ENCODE data around the gene ZNF431. TPM values are rescaled to one million over a fixed set of nuclear protein-coding genes. Genes with fewer than 3 reads are reported as not detected.

ZNF431 gene
- total and polyA plus RNA-seq, 12 donors = 4.0 to 19.6 (median 14.5) TPM

DNA sequence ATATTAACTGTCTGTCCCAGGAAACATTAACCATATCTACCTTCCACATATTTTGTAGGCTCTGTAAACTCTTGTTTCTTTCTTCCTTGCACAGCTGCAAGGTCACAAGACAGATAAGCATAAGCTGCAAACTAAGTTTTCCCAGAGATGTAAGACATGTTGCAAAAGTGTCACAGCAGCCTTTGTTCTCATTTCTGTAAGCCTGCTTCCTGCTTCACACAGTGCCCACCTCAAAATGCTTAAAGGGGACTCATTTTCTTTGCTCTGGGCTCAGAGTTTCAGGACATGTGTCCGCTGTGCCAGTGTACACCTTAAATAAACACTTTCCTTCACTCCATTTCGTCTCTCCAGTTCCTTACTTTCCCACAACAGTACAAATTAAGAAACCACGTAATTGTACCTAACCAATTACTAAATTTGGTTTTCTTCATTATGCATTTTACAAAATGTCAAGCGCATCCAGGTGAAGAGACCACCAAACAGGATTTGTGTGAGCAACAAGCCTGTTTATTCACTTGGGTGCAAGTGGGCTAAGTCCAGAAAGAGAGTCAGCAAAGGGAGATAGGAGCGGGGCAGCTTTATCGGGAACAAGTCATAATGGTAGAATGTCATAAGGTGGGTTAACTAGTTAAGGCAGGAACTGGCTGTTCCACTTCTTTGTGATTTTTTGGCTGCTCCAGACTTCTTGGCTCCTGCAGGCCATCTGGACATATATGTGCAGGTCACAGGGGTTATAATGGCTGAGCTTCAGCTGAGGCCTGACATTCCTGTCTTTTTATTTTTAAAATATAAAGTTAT lies 12.7 kb upstream of the ZNF431 start:
- WGBS, 2 donors = 68 to 77% methylated on average over 6 of the region's 6 CpGs
- Histone ChIP-seq H3K27ac (no peak overlapping the region), H3K4me1 (peaks cover 0 to 8% (median 0%) of the 10 kb centered on the region in 9 donors), H3K27me3 (no peaks in the 10 kb centered on the region), H3K4me3 (no peak overlapping the region), H3K9me3 (peaks cover 0 to 11% (median 0%) of the 10 kb centered on the region in 11 donors), H3K36me3 (no peaks in the 10 kb centered on the region)
- DNase-seq (no peak), ATAC-seq (peak in 1 of 8 donors; percentile 28)
- intact Hi-C loops (cut with DNase I) = no loop called here
- TF ChIP-seq, protein P1, sequence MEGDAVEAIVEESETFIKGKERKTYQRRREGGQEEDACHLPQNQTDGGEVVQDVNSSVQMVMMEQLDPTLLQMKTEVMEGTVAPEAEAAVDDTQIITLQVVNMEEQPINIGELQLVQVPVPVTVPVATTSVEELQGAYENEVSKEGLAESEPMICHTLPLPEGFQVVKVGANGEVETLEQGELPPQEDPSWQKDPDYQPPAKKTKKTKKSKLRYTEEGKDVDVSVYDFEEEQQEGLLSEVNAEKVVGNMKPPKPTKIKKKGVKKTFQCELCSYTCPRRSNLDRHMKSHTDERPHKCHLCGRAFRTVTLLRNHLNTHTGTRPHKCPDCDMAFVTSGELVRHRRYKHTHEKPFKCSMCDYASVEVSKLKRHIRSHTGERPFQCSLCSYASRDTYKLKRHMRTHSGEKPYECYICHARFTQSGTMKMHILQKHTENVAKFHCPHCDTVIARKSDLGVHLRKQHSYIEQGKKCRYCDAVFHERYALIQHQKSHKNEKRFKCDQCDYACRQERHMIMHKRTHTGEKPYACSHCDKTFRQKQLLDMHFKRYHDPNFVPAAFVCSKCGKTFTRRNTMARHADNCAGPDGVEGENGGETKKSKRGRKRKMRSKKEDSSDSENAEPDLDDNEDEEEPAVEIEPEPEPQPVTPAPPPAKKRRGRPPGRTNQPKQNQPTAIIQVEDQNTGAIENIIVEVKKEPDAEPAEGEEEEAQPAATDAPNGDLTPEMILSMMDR (IDR thresholded peaks at IDR 0.05) = no peak

DNA sequence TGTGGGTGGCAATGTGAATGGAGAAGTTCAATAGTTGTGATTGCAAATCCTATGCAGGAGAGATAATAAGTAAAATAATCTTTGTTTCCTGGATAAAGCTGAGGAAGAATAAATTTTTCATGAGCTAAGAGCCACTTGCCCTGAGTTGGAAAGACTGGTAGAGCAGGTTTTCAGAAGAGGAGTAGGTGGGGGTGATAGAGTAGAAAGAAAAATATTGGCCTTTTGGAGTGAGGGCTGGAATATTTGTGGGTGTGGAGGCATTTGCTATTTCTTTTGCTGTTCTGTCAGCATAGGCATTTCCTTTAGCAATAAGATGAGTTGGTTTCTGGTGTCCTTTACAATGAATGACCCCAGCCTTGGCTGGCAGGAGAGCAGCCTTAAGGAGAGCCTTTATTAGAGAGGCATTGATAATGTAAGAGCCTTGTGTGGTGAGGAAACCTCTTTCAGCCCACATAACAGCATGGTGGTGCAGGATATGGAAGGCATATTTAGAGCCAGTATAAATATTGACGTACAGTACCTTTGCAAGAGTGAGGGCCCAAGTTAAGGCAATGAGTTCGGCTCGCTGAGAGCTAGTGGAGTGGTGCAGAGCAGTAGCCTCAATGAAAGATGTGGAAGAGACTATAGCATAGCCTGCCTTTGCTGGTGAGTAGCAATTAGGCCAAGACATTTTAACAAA lies 11.6 kb upstream of the ZNF431 start:
- 63 to 79% methylated on average over 3 of the region's 3 CpGs for WGBS, 2 donors
- DNase-seq (no peak), ATAC-seq (no peak)
- Histone ChIP-seq H3K4me3 (no peak overlapping the region), H3K27me3 (no peaks in the 10 kb centered on the region), H3K9me3 (peaks cover 0 to 6% (median 0%) of the 10 kb centered on the region in 11 donors), H3K4me1 (peaks cover 0 to 8% (median 0%) of the 10 kb centered on the region in 9 donors), H3K36me3 (no peaks in the 10 kb centered on the region), H3K27ac (no peak overlapping the region)
- intact Hi-C loops (cut with DNase I) = no loop called here
- TF ChIP-seq, protein P1 (IDR thresholded peaks at IDR 0.05) = no peak

DNA sequence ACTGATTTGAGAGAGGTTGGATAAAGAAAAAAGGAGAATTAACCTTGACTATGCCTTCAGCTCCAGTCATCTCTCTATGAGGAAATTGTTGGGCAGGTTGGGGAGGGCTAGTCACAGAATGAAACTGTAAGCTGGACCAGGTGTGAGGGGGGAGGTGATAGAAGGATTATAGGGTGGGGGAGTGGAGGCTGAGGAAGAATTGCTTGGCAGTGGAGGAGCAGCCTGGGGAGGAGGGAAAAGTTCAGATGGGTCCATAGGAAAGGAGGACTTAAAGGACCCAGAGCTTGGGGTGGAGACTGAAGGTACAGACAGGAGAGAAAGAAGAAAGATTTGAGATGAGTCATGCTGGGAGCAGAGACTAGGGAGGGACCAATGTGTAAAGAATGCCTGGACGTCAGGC lies 8.2 kb upstream of the ZNF431 start:
- ATAC-seq = no peak
- H3K27me3 ChIP-seq = no peaks in the 10 kb centered on the region
- intact Hi-C loops (cut with DNase I) = no loop called here
- no peaks in the 10 kb centered on the region for H3K36me3 ChIP-seq
- H3K4me1 ChIP-seq = peaks cover 0 to 8% (median 0%) of the 10 kb centered on the region in 9 donors
- H3K27ac ChIP-seq = no peak overlapping the region
- H3K4me3 ChIP-seq = no peak overlapping the region
- no peaks in the 10 kb centered on the region for H3K9me3 ChIP-seq
- 33 to 55% methylated on average over 1 of the region's 1 CpG for WGBS, 2 donors
- DNase-seq = no peak
- TF ChIP-seq, protein P1 (IDR thresholded peaks at IDR 0.05) = no peak

DNA sequence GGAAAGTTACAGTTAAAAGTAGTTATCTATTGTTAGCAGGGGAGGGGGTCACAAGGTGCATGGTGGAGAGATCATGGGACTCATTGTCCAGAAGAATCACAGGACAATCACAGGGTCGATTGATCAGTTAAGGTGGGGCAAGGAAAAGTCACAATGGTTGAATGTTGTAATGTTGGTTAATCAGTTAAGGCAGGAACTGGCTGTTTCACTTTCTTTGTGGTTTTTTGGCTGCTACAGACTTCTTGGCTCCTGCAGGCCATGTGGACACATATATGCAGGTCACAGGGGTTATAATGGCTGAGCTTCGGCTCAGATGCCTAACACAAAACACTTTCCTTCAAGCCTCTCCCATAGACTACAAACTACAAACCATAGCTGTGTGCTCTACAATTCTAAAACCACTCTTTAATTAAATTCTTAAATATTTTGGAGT lies 6.9 kb upstream of the ZNF431 start:
- DNase-seq (no peak), ATAC-seq (no peak)
- Histone ChIP-seq H3K27me3 (no peaks in the 10 kb centered on the region), H3K27ac (no peak overlapping the region), H3K36me3 (no peaks in the 10 kb centered on the region), H3K4me3 (no peak overlapping the region), H3K9me3 (no peaks in the 10 kb centered on the region), H3K4me1 (no peaks in the 10 kb centered on the region)
- intact Hi-C loops (cut with DNase I) = no loop called here
- 75 to 82% methylated on average over 2 of the region's 2 CpGs for WGBS, 2 donors
- TF ChIP-seq, protein P1 (IDR thresholded peaks at IDR 0.05) = no peak
